ENCODE results near the gene SHE. TPM values are rescaled to one million over a fixed set of nuclear protein-coding genes. Genes with fewer than 3 reads are reported as not detected.
A peak's percentile ranks its signal among the peaks of the same experiment; 100 is the strongest.

Gene SHE
- total and polyA plus RNA-seq, 8 donors = 17.7 to 25.3 (median 21.2) TPM

GRCh38 chr1:154549202-154549770 lies 47.1 kb upstream of the SHE start:
- Histone ChIP-seq H3K9me3 (no peaks in the 10 kb centered on the region), H3K4me3 (no peak overlapping the region), H3K27me3 (no peaks in the 10 kb centered on the region), H3K4me1 (peaks cover 0 to 13% of the 10 kb centered on the region in 2 donors), H3K36me3 (peaks cover 5 to 63% of the 10 kb centered on the region in 2 donors), H3K27ac (no peak overlapping the region)
- no peak for ATAC-seq
- intact Hi-C loops (cut with DNase I) = loop anchor here (5.0 to 10.0 kb wide), 2 partner anchors 64 to 67 kb away; no protein-coding TSS in a partner anchor
- DNase-seq = no peak
- no peak for TF ChIP-seq CTCF (IDR thresholded peaks at IDR 0.05)

GRCh38 chr1:154548028-154548427 lies 45.8 kb upstream of the SHE start:
- no peak for TF ChIP-seq CTCF (IDR thresholded peaks at IDR 0.05)
- Histone ChIP-seq H3K9me3 (no peaks in the 10 kb centered on the region), H3K4me1 (peaks cover 0 to 13% of the 10 kb centered on the region in 2 donors), H3K27me3 (no peaks in the 10 kb centered on the region), H3K36me3 (peaks cover 5 to 51% of the 10 kb centered on the region in 2 donors), H3K4me3 (no peak overlapping the region), H3K27ac (peak overlapping the region in 1 of 2 donors; percentile 5)
- ATAC-seq (peak; percentile 39), DNase-seq (no peak)
- intact Hi-C loops (cut with DNase I) = loop anchor here (5.0 to 10.0 kb wide), 2 partner anchors 63 to 66 kb away; no protein-coding TSS in a partner anchor

GRCh38 chr1:154547105-154547732 lies 45.0 kb upstream of the SHE start:
- ATAC-seq = no peak
- Histone ChIP-seq H3K36me3 (peaks cover 0 to 42% of the 10 kb centered on the region in 2 donors), H3K27me3 (no peaks in the 10 kb centered on the region), H3K4me1 (peaks cover 0 to 13% of the 10 kb centered on the region in 2 donors), H3K4me3 (no peak overlapping the region), H3K9me3 (no peaks in the 10 kb centered on the region), H3K27ac (no peak overlapping the region)
- intact Hi-C loops (cut with DNase I) = loop anchor here (5.0 to 10.0 kb wide), 2 partner anchors 62 to 65 kb away; no protein-coding TSS in a partner anchor
- no peak for DNase-seq
- TF ChIP-seq CTCF (IDR thresholded peaks at IDR 0.05) = no peak

GRCh38 chr1:154546264-154547063 lies 44.3 kb upstream of the SHE start:
- Histone ChIP-seq H3K4me1 (peaks cover 0 to 13% of the 10 kb centered on the region in 2 donors), H3K9me3 (no peaks in the 10 kb centered on the region), H3K4me3 (no peak overlapping the region), H3K36me3 (peaks cover 0 to 35% of the 10 kb centered on the region in 2 donors), H3K27me3 (no peaks in the 10 kb centered on the region), H3K27ac (no peak overlapping the region)
- ATAC-seq = peak; percentile 96
- peak; percentile 73 to 87 for TF ChIP-seq CTCF (IDR thresholded peaks at IDR 0.05)
- peak in 3 of 4 donors; percentile 42 to 79 (median 60) for DNase-seq
- intact Hi-C loops (cut with DNase I) = loop anchor here (5.0 to 10.0 kb wide), 2 partner anchors 62 to 64 kb away; no protein-coding TSS in a partner anchor
